Measurements from ENCODE around the gene TXNRD2.

TXNRD2 gene

DNA sequence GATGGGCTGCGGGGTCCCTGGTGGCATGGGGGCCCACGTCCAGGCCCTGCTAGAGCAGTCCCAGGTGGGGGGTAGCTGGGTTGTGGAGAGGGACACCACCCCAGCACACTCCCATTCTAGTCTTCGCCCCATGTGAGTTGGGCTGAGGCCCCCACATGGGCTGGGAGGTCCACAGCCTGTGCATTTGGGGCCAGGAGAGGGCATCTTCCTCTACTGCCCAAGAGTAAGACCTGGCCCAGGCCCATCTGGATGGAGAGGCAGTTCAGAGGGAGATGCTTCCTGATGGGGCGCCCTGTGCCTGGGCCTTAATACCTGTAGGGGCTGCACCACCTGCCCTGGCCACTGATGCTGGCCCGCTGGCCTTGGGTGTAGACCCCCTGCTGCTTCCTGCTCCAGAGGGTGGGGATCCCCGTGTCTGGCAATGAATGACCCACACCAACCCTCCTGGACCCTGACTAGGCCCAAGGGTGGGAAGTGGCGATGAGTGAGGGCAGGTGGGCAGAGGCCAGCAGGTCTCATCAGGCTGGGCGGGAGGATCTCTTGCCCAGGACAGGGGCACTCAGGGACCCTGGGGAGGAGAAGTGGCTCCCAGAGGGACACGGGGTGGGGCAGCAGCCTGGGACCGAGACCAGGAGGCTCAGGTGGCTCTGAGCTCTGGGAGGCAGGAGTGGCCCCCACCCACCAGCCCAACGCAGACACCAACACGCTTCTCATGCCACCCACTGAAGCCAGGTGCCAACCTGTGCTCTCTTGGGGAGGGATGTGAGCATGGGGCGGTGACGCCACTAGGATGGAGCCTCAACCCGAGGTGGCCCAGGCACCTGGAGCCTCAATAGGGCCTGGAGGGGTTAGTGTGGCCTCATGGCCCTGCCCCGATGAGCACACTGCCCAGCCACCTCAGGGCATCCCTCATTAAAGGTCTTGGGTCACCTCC is 69.5 kb downstream of the TXNRD2 start:
- Histone ChIP-seq H3K9ac (ENCODE audit: low read length) (no peak overlapping the region), H3K27me3 (ENCODE audit: control insufficient read depth, insufficient read depth, low read length) (no peaks in the 10 kb centered on the region), H3K9me3 (ENCODE audit: control insufficient read depth, low read length) (no peaks in the 10 kb centered on the region), H3K36me3 (ENCODE audit: control insufficient read depth, insufficient read depth, low read length) (no peaks in the 10 kb centered on the region), H3K4me1 (ENCODE audit: control insufficient read depth, insufficient read depth, low read length) (peaks cover 36% of the 10 kb centered on the region), H3K4me3 (ENCODE audit: low read length) (no peak overlapping the region)

DNA sequence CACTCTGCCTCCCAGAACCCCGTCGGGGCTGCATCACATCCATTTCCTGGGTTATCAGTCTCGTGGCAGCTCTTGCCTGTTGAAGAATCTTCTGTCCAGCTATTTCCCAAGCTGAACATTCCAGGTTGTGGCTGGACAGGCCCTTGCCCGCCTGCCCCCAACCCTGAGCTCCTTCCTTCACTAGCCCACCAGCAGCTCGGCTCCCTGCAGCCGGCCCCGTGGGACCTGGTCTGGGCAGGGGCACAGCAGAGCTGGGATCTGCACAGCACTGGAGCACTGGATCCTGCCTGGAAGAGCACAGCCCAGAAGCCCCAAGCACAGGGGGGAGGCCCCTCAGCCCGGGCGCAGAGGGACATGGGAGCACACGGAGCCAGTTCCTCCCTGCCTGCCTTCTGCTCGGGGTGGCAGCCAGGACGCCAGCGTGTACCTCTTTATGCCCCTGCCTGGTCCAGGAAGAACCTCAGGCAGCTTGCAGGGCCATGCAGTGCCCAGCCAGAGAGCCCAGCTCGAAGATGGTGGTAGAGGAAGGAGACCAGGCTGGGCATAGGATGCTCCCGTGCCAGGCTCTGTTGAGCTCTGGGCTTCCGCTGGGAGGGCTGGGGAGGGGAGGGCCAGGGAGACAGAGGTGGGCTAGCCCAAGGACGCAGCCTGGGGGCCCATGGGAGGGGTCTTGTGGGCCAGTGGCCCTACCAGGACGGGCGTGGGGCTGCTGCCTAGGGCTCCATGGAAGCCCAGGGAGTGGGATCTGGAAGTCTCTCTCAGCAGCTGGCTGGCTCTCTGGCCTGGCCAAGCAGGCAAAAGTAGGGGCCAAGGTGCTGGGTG is 70.4 kb downstream of the TXNRD2 start:
- H3K4me3 ChIP-seq (ENCODE audit: low read length), result no peak overlapping the region
- H3K9me3 ChIP-seq (ENCODE audit: control insufficient read depth, low read length), result no peaks in the 10 kb centered on the region
- H3K27me3 ChIP-seq (ENCODE audit: control insufficient read depth, insufficient read depth, low read length), result no peaks in the 10 kb centered on the region
- H3K4me1 ChIP-seq (ENCODE audit: control insufficient read depth, insufficient read depth, low read length), result peaks cover 36% of the 10 kb centered on the region
- H3K36me3 ChIP-seq (ENCODE audit: control insufficient read depth, insufficient read depth, low read length), result no peaks in the 10 kb centered on the region
- H3K9ac ChIP-seq (ENCODE audit: low read length), result no peak overlapping the region

DNA sequence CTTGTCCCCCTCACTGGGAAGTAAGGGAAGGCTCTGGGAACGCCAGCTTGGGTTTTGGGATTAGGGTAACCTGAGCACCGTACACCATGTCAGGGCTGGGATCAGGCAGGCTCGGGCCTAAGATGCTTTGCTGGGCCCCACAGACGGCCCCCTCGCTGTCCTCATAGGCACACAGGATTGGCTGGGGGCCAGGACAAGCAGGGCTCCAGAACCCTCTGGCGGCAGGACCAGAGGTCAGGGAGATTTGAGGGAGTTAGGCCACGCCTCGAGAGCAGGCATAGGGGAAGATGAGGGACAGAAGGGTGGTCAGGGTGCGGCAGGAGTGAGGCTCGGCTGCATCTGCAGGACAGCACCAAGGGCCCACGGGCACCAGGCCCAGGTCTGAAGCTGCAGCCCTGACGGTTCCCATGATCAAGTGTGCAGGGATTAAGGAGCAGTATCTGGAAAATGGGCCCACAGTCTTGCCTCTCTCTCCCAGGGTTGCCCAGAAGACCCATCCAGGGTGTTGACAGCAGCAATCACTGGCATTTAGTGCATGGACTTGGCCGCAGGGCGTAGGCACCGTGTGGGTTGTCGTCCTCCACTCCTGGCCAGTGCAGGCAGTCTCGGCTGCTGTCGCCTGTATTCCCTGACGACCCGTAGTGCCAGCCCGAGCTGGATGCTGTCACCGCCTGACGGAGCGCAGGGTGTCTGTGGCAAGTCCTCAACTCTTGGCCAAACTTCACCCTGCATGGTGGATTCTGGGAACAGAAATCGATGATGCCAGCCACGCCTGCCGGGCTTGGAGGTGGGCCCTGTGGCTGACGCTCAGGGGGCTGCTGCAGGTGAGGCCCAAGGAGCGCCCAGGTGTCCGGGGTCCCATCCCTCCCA is 71.2 kb downstream of the TXNRD2 start:
- Histone ChIP-seq H3K36me3 (ENCODE audit: control insufficient read depth, insufficient read depth, low read length) (no peaks in the 10 kb centered on the region), H3K4me3 (ENCODE audit: low read length) (no peak overlapping the region), H3K9me3 (ENCODE audit: control insufficient read depth, low read length) (no peaks in the 10 kb centered on the region), H3K9ac (ENCODE audit: low read length) (no peak overlapping the region), H3K27me3 (ENCODE audit: control insufficient read depth, insufficient read depth, low read length) (no peaks in the 10 kb centered on the region), H3K4me1 (ENCODE audit: control insufficient read depth, insufficient read depth, low read length) (peaks cover 36% of the 10 kb centered on the region)

DNA sequence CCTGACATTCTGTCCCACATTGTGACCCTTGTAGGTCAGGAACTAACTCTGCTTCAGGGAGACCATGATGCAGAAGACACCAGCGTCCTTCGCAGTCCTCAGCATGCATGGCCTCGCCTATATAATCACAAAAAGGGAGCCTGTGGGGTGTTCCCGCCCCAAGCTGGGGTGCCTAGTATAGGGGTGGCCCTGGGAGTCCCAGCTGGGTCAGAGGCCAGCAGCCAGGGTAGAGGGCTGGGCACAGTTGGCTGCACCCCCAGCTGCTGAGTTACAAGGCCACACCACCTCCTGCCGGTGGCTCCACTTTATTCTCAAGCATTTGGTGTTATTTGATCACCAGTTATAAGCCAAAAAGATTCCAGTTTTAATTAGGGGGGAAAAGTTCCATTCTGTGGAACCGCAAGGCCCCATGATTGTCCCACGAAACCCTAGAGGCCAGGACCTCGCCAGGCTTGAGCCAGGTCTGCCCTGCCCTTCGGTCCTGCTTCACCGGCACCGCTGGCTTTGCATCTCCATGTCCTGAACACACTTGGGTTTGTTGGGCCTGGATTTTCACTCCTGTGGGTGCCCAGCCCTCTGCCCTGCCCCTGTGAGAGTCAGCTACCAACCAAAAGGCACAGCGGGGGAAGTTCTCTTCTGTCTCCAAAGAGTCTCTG is 72.0 kb downstream of the TXNRD2 start:
- peaks cover 28% of the 10 kb centered on the region for H3K4me1 ChIP-seq (ENCODE audit: control insufficient read depth, insufficient read depth, low read length)
- no peak overlapping the region for H3K4me3 ChIP-seq (ENCODE audit: low read length)
- no peaks in the 10 kb centered on the region for H3K9me3 ChIP-seq (ENCODE audit: control insufficient read depth, low read length)
- no peaks in the 10 kb centered on the region for H3K36me3 ChIP-seq (ENCODE audit: control insufficient read depth, insufficient read depth, low read length)
- H3K9ac ChIP-seq (ENCODE audit: low read length), result no peak overlapping the region
- no peaks in the 10 kb centered on the region for H3K27me3 ChIP-seq (ENCODE audit: control insufficient read depth, insufficient read depth, low read length)

DNA sequence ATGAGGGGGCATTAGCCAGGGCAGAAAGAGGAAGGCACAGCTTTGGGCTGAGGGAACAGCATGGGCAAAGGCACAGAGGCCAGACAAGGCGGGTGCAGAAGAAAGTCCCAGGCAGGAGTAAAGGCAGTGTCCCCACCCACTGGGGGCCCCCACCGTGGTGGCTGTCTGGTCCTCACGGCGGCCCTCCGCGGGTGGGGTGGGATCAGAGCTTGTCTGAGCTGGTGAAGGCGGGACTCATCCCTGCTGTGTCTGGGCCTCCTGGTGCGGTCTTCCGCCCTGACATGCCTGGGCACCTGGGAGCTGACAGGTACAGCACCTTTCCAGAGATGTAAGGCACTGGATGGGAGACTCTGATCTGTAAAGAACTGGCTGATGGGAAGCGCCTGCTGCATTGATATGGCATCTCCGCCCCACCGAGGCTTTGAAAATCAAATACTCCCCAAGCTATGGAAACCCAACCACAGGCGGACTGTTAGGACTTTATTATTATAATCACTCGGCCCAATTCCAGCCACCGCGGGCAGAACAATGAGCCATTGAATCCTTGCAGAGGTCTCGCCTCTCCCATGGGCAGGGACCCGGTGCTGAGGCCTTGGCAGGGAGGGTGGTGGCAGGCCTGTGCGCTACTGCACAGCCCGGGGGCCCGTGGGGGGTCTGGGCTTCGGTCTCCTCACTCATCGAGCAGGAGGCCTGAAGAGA is 72.7 kb downstream of the TXNRD2 start:
- Histone ChIP-seq H3K9me3 (ENCODE audit: control insufficient read depth, low read length) (no peaks in the 10 kb centered on the region), H3K4me3 (ENCODE audit: low read length) (no peak overlapping the region), H3K36me3 (ENCODE audit: control insufficient read depth, insufficient read depth, low read length) (no peaks in the 10 kb centered on the region), H3K9ac (ENCODE audit: low read length) (no peak overlapping the region), H3K4me1 (ENCODE audit: control insufficient read depth, insufficient read depth, low read length) (peaks cover 22% of the 10 kb centered on the region), H3K27me3 (ENCODE audit: control insufficient read depth, insufficient read depth, low read length) (no peaks in the 10 kb centered on the region)

DNA sequence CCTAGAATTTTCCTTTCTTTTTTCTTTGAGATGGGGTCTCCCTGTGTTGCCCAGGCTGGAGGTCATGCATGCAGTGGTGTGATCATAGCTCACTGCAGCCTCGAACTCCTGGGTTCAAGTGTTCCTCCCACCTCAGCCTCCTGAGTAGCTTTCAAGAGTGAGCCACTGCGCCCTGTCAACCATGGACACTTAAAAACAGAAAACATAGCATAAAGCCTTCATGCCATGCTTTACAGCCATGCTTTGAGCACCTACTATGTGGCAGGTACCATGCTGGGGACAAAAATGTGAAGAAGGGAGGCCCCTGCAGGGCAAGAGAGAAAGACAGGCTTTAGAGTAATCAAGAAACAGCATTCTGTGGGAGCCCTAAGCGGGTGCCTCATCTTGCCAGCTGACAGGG is 73.3 kb downstream of the TXNRD2 start:
- Histone ChIP-seq H3K9me3 (ENCODE audit: control insufficient read depth, low read length) (no peaks in the 10 kb centered on the region), H3K36me3 (ENCODE audit: control insufficient read depth, insufficient read depth, low read length) (no peaks in the 10 kb centered on the region), H3K9ac (ENCODE audit: low read length) (no peak overlapping the region)

DNA sequence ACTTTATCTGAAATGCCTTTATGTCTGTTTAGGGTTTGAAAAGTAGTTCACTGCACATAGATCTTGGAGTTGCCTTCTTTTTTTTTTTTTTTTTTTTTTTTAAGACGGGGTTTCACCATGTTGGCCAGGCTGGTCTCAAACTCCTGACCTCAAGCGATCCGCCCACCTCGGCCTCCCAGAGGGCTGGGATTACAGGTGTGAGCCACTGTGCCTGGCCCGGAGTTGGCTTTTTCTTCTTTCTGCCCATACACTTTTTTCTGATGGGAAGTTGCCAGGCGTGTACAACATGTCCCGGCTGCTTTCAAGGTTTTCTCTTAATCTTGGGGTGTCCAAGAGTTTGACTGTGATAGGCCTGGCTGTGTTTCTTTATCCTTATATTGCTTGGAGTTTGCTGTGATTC is 74.0 kb downstream of the TXNRD2 start:
- H3K9ac ChIP-seq (ENCODE audit: low read length), result no peak overlapping the region
- H3K4me1 ChIP-seq (ENCODE audit: control insufficient read depth, insufficient read depth, low read length), result peaks cover 12% of the 10 kb centered on the region
- H3K36me3 ChIP-seq (ENCODE audit: control insufficient read depth, insufficient read depth, low read length), result no peaks in the 10 kb centered on the region
- no peaks in the 10 kb centered on the region for H3K27me3 ChIP-seq (ENCODE audit: control insufficient read depth, insufficient read depth, low read length)
- H3K4me3 ChIP-seq (ENCODE audit: low read length), result no peak overlapping the region
- no peaks in the 10 kb centered on the region for H3K9me3 ChIP-seq (ENCODE audit: control insufficient read depth, low read length)

More for the DNA sequence above, 73.3 kb downstream of the TXNRD2 start:
- Histone ChIP-seq H3K4me3 (ENCODE audit: low read length) (no peak overlapping the region), H3K27me3 (ENCODE audit: control insufficient read depth, insufficient read depth, low read length) (no peaks in the 10 kb centered on the region), H3K4me1 (ENCODE audit: control insufficient read depth, insufficient read depth, low read length) (peaks cover 16% of the 10 kb centered on the region)

DNA sequence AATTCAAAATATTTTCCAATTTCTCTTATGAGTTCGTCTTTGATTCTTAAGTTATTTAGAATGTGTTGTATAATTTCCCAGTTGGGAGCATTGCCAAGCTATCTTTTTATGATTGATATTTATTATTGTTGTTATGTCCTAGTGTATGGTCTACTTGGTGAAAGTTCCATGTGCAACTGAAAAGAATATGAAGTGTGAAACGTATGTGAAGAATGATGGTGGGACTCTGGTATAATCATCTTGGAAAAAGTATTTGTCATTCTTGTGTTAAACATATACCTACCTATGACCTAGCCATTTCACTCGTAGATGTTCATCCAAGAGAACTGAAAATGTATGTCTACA is 75.0 kb downstream of the TXNRD2 start:
- Histone ChIP-seq H3K9ac (ENCODE audit: low read length) (no peak overlapping the region), H3K27me3 (ENCODE audit: control insufficient read depth, insufficient read depth, low read length) (no peaks in the 10 kb centered on the region), H3K4me3 (ENCODE audit: low read length) (no peak overlapping the region), H3K4me1 (ENCODE audit: control insufficient read depth, insufficient read depth, low read length) (peaks cover 12% of the 10 kb centered on the region), H3K9me3 (ENCODE audit: control insufficient read depth, low read length) (no peaks in the 10 kb centered on the region), H3K36me3 (ENCODE audit: control insufficient read depth, insufficient read depth, low read length) (no peaks in the 10 kb centered on the region)

DNA sequence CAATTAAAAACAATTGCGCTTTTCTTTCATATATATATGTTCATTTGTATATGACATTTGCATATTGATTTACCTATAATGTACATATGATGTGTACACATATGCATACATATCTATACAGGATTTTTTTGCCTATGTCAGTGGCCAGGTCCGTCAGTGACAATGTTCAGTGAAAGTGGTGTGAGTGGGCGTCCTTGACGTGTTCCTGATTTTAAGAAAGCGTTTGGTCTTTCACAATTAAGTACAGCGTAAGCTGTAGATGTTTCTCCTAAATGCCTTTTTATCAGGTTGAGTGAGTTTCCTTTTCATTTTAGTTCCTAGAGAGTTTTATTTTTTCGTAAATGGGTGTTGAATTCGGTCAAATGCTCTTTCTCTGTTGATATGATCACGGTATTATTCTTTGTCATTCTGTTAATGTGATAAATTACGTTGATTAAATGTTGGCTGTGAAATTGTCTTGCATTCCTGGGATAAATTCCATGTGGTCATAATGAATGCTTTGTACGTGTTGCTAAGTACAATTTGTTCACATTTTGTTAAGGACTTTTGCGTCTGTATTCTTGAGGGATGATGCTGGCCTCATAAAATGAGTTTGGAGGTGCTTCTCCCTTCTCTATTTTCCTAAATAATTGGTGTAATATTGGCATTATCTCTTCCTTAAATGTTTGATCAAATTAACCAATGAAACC is 76.3 kb downstream of the TXNRD2 start:
- Histone ChIP-seq H3K4me1 (ENCODE audit: control insufficient read depth, insufficient read depth, low read length) (peaks cover 12% of the 10 kb centered on the region), H3K9me3 (ENCODE audit: control insufficient read depth, low read length) (no peaks in the 10 kb centered on the region), H3K9ac (ENCODE audit: low read length) (no peak overlapping the region), H3K36me3 (ENCODE audit: control insufficient read depth, insufficient read depth, low read length) (no peaks in the 10 kb centered on the region), H3K4me3 (ENCODE audit: low read length) (no peak overlapping the region), H3K27me3 (ENCODE audit: control insufficient read depth, insufficient read depth, low read length) (no peaks in the 10 kb centered on the region)

DNA sequence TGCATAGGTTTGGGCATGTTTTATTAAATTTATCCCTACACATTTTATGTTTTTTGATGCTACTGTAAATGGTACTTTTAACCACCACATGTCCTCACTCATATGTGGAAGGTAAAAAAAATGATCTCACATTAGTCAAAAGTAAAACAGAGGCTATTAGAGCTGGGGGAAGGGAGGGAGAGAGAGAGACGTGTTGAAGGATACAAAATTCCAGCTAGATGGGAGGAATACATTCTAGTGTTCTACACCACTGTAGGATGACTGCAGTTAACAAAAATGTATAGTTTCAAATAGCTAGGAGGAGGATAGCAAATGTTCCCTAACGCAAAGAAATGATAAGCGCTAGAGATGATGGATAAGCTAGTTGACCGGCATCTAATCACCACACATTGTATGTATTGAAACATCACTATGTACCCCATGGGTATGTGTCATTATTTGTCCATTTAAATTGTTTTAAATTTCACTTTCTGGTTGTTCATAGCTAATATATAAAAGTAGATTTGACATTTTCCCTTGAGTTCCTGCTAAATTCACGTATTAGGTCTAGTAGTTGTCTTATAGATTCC is 77.0 kb downstream of the TXNRD2 start:
- Histone ChIP-seq H3K36me3 (ENCODE audit: control insufficient read depth, insufficient read depth, low read length) (no peaks in the 10 kb centered on the region), H3K27me3 (ENCODE audit: control insufficient read depth, insufficient read depth, low read length) (no peaks in the 10 kb centered on the region), H3K9me3 (ENCODE audit: control insufficient read depth, low read length) (no peaks in the 10 kb centered on the region), H3K4me1 (ENCODE audit: control insufficient read depth, insufficient read depth, low read length) (peaks cover 7% of the 10 kb centered on the region), H3K9ac (ENCODE audit: low read length) (no peak overlapping the region), H3K4me3 (ENCODE audit: low read length) (no peak overlapping the region)

All from mucosa of stomach (tissue), 1 donor.